Endothelial cell of umbilical vein (primary cell): ENCODE results near the gene PTCH2. TPM values are rescaled to one million over a fixed set of nuclear protein-coding genes. Genes with fewer than 3 reads are reported as not detected.

ENCODE experiments used
- BruUV-seq: library from RNA; stranded (reverse); fragments of 400-500 nt; replicated peaks from 2 replicates; lab custom pipeline; 2021; lab: Mats Ljungman, UMichigan
- CTCF ChIA-PET: fragments of 300-600, 350-600 bp; sonication (Branson Sonifier 250); formaldehyde crosslinking; loops from one replicate; lab custom pipeline; 2021; ENCODE audit warnings: antibody characterized with exemption, inconsistent platforms; lab: Charles Lee
- POLR2A ChIA-PET: fragments of 300-600, 350-600 bp; sonication (Branson Sonifier 250); formaldehyde crosslinking; loops from one replicate; lab custom pipeline; 2021; ENCODE audit warnings: antibody characterized with exemption, inconsistent platforms; lab: Charles Lee
- DNase-seq: peaks from one replicate; pipeline ENCODE4 v3.0.0-alpha.2; 2011; ENCODE audit warnings: low read depth, low spot score
- FAIRE-seq: peaks from 2 replicates; lab custom pipeline; 2011; peaks lifted over from hg19 to GRCh38; lab: Jason Lieb, UNC
- H2AFZ ChIP-seq: 2 replicates; pipeline ENCODE4 v1.6.0; 2012; ENCODE audit warnings: low read depth, low read length, control low read depth, inconsistent platforms
- H3K27ac ChIP-seq: 2 replicates; pipeline ENCODE4 v1.5.1; 2011; ENCODE audit warnings: low read depth, mild to moderate bottlenecking, control low read depth, low read length, moderate library complexity; ENCODE audit not compliant: insufficient read depth
- H3K27me3 ChIP-seq, 2 experiments: 2 replicates each; pipeline versions ENCODE4 v1.6.0 to v1.6.1; 2011; ENCODE audit warnings: low read length in 2 of 2, mixed read lengths in 1 of 2; ENCODE audit not compliant: control insufficient read depth in 2 of 2, insufficient read depth in 2 of 2
- H3K36me3 ChIP-seq, 2 experiments: 2 replicates in 1 of 2; 3 replicates in 1 of 2; pipeline ENCODE4 v1.5.1; 2011; ENCODE audit warnings: low read length in 2 of 2, mild to moderate bottlenecking in 1 of 2, moderate library complexity in 1 of 2; ENCODE audit not compliant: control insufficient read depth in 2 of 2, insufficient read depth in 2 of 2; ENCODE audit errors: extremely low read depth in 1 of 2
- H3K4me1 ChIP-seq: 3 replicates; pipeline ENCODE4 v1.5.1; 2011; ENCODE audit warnings: mild to moderate bottlenecking, low read length; ENCODE audit not compliant: control insufficient read depth, insufficient read depth; ENCODE audit errors: extremely low read depth
- H3K4me2 ChIP-seq: 2 replicates; pipeline ENCODE4 v1.6.1; 2011; ENCODE audit warnings: low read length, control low read depth, mixed read lengths; ENCODE audit not compliant: insufficient read depth
- H3K4me3 ChIP-seq, 3 experiments: fragments of 200-600 bp in 1 of 3; sonication (generic), shearing (Covaris generic) in 1 of 3; replicated peaks in 1 of 3; 2 replicates each; pipeline ENCODE4 v1.5.1; 2011 to 2016; ENCODE audit warnings: control low read depth in 3 of 3, low read length in 3 of 3, mild to moderate bottlenecking in 2 of 3, inconsistent platforms in 1 of 3, low read depth in 1 of 3, moderate library complexity in 1 of 3; ENCODE audit not compliant: insufficient read depth in 1 of 3
- H3K79me2 ChIP-seq: 2 replicates; pipeline ENCODE4 v1.6.0; 2012; ENCODE audit warnings: low read length, inconsistent platforms; ENCODE audit not compliant: control insufficient read depth, insufficient read depth
- H3K9ac ChIP-seq: replicated peaks from 2 replicates; pipeline ENCODE3; 2011; ENCODE audit warnings: low read length, control low read depth; ENCODE audit not compliant: insufficient read depth; ENCODE audit errors: extremely low read depth
- H3K9me1 ChIP-seq: replicated peaks from 3 replicates; pipeline ENCODE4 v1.6.0; 2011; ENCODE audit warnings: mild to moderate bottlenecking, low read length; ENCODE audit not compliant: control insufficient read depth, insufficient read depth; ENCODE audit errors: extremely low read depth
- H3K9me3 ChIP-seq: replicated peaks from 2 replicates; pipeline ENCODE4 v1.5.1; 2012; ENCODE audit warnings: low read length, inconsistent platforms; ENCODE audit not compliant: control insufficient read depth, insufficient read depth
- H4K20me1 ChIP-seq: replicated peaks from 2 replicates; pipeline ENCODE3; 2011; ENCODE audit warnings: mild to moderate bottlenecking, low read length; ENCODE audit not compliant: control insufficient read depth, insufficient read depth; ENCODE audit errors: extremely low read depth
- CTCF ChIP-seq, 2 donors: IDR thresholded peaks; 1 replicate in 1 of 2; 2 replicates in 1 of 2; pipeline ENCODE4 v1.5.1; 2011; ENCODE audit warnings: low read length in 2 of 2, mild to moderate bottlenecking in 2 of 2, moderate library complexity in 2 of 2, control low read depth in 1 of 2, inconsistent platforms in 1 of 2, low read depth in 1 of 2; ENCODE audit not compliant: insufficient read depth in 1 of 2; ENCODE audit errors: extremely low read depth in 1 of 2
- EZH2 ChIP-seq: IDR thresholded peaks from 2 replicates; pipeline ENCODE4 v1.6.1; 2012; ENCODE audit warnings: borderline replicate concordance, low read depth, mild to moderate bottlenecking, moderate library complexity, low read length, inconsistent platforms; ENCODE audit not compliant: severe bottlenecking
- FOS ChIP-seq: IDR thresholded peaks from 2 replicates; pipeline ENCODE4 v1.6.1; 2011; ENCODE audit warnings: mild to moderate bottlenecking, low read length, moderate library complexity, borderline replicate concordance; ENCODE audit not compliant: insufficient read depth
- GATA2 ChIP-seq: IDR thresholded peaks from 2 replicates; pipeline ENCODE4 v1.7.0; 2011; ENCODE audit warnings: low read depth, mild to moderate bottlenecking, moderate library complexity, mixed read lengths, low read length; ENCODE audit not compliant: insufficient read length, insufficient read depth
- JUN ChIP-seq: IDR thresholded peaks from 2 replicates; pipeline ENCODE4 v1.6.1; 2011; ENCODE audit warnings: borderline replicate concordance, low read depth; ENCODE audit not compliant: insufficient read length, insufficient read depth
- MYC ChIP-seq: IDR thresholded peaks from one replicate; pipeline ENCODE4 v1.6.1; 2011; ENCODE audit warnings: mild to moderate bottlenecking, low read depth, low read length
- POLR2A ChIP-seq: IDR thresholded peaks from 2 replicates; pipeline ENCODE4 v1.6.1; 2012; ENCODE audit warnings: low read depth, mild to moderate bottlenecking, control low read depth, low read length
- POLR2AphosphoS5 ChIP-seq: IDR thresholded peaks from 2 replicates; pipeline ENCODE4 v1.6.1; 2012; ENCODE audit warnings: low read depth, mild to moderate bottlenecking, control low read depth, low read length, moderate library complexity; ENCODE audit not compliant: insufficient read depth
- dilution Hi-C: fragments of 300-500 bp; cut with MboI; formaldehyde crosslinking; loops from one replicate; pipeline ENCODE4 v1.15.0; 2019; ENCODE audit warnings: low sequenced_read_pairs; ENCODE audit not compliant: extremely low pct_ligation_motif_present
- intact Hi-C: fragments of 100-400 bp; cut with micrococcal nuclease; formaldehyde crosslinking; loops from one replicate; pipeline ENCODE4 v1.10.0; 2022
- polyA plus RNA-seq, 4 experiments: library from polyadenylated mRNA; depleted of rRNA in 3 of 4; stranded (reverse) in 3 of 4; unstranded in 1 of 4; fragments of >200 nt; gene quantifications; 2 replicates each; pipeline versions ENCODE4 v1.2.1 to v1.2.3, GENCODE V29; 2011 to 2012; ENCODE audit warnings: missing spikeins in 1 of 4
- total RNA-seq: library from RNA; stranded (reverse); gene quantifications from 2 replicates; pipeline ENCODE4 v1.2.3, GENCODE V29; 2021
- TF ChIP-seq, protein P1 (sequence below): IDR thresholded peaks from 2 replicates; pipeline ENCODE4 v1.6.1; 2011; ENCODE audit not compliant: insufficient read depth, insufficient read length

PTCH2 gene
- total and polyA plus RNA-seq, 2 donors (not counting 3 experiments of a cell fraction or from before 2014, with no cell fraction given) = 1.8 TPM

- H3K79me2 ChIP-seq = no peaks in the 10 kb centered on the region
- ChIA-PET POLR2A (no interaction called here), CTCF (interaction anchor here (1.0 to 2.0 kb wide), 4 partner anchors 12 to 145 kb away, joined by 3 to 7 read pairs (median 4); no protein-coding TSS in a partner anchor)
- H3K27ac ChIP-seq = no peak overlapping the region
- intact Hi-C loops = no loop called here
- no peak overlapping the region for H3K9ac ChIP-seq
- dilution Hi-C loops = no loop called here
- H3K9me1 ChIP-seq = no peaks in the 10 kb centered on the region
- peaks cover 3% of the 10 kb centered on the region in 2 experiments for H3K36me3 ChIP-seq
- H3K4me2 ChIP-seq = no peak overlapping the region
- no peak overlapping the region for H3K4me3 ChIP-seq
- H2AFZ ChIP-seq = no peak overlapping the region
- no TSS peak for BruUV-seq
- H3K27me3 ChIP-seq = no peaks in the 10 kb centered on the region
- no peaks in the 10 kb centered on the region for H3K4me1 ChIP-seq
- no peaks in the 10 kb centered on the region for H4K20me1 ChIP-seq
- DNase-seq (no peak), FAIRE-seq (no peak)
- H3K9me3 ChIP-seq = no peaks in the 10 kb centered on the region
- TF ChIP-seq POLR2A = no peak
- TF ChIP-seq GATA2 = no peak
- TF ChIP-seq MYC = no peak
- TF ChIP-seq JUN = no peak
- TF ChIP-seq, protein P1, sequence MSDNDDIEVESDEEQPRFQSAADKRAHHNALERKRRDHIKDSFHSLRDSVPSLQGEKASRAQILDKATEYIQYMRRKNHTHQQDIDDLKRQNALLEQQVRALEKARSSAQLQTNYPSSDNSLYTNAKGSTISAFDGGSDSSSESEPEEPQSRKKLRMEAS = no peak
- TF ChIP-seq FOS = no peak
- no peak for TF ChIP-seq CTCF (IDR thresholded peaks at IDR 0.05; ENCODE audit: extremely low read depth in 1 of 2, insufficient read depth in 1 of 2, low read depth in 1 of 2, low read length in 2 of 2)
- no peak for TF ChIP-seq EZH2
- no peak for TF ChIP-seq POLR2AphosphoS5
Observed at GRCh38 chr1:44853201-44853600, 10.1 kb upstream of the PTCH2 start.
